ENCODE measurements around the gene ARID1B.

- TF ChIP-seq CTCF (IDR thresholded peaks at IDR 0.05; ENCODE audit: insufficient read depth, low read depth, low read length) (no peak), EZH2 (IDR thresholded peaks at IDR 0.05; ENCODE audit: insufficient read depth, low read length) (no peak)
Measured at GRCh38 chr6:157066781-157067491, 289.8 kb downstream of the ARID1B start.

Data from astrocyte (in vitro differentiated cells and primary cell).